ENCODE results near the gene SF3B1.

DNA sequence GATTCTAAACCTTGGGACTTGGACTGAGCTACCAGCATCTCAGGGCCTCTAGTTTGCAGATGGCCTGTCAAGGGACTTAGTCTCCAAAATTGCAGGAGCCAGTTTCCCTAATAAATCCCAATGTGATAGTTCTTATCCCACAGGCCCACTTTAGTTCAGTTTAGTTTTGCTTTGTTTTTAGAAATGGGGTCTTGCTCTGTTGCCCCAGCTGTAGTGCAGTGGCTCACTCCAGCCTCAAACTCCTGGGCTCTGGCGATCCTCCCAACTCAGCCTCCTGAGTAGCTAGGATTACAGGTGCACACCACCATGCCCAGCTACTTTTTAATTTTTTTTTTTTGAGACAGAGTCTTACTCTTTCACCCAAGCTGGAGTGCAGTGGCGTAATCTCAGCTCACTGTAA, 2.6 kb upstream of the SF3B1 start:
- TF ChIP-seq, protein P1, sequence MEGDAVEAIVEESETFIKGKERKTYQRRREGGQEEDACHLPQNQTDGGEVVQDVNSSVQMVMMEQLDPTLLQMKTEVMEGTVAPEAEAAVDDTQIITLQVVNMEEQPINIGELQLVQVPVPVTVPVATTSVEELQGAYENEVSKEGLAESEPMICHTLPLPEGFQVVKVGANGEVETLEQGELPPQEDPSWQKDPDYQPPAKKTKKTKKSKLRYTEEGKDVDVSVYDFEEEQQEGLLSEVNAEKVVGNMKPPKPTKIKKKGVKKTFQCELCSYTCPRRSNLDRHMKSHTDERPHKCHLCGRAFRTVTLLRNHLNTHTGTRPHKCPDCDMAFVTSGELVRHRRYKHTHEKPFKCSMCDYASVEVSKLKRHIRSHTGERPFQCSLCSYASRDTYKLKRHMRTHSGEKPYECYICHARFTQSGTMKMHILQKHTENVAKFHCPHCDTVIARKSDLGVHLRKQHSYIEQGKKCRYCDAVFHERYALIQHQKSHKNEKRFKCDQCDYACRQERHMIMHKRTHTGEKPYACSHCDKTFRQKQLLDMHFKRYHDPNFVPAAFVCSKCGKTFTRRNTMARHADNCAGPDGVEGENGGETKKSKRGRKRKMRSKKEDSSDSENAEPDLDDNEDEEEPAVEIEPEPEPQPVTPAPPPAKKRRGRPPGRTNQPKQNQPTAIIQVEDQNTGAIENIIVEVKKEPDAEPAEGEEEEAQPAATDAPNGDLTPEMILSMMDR (IDR thresholded peaks at IDR 0.05): no peak
- no peak for TF ChIP-seq POLR2A (IDR thresholded peaks at IDR 0.05)

All from Peyer's patch (tissue), 4 donors.